Activated T-cell treated with anti-CD3 and anti-CD28 coated beads, Interleukin-2, amount 50 U/mL, for 24 hours (primary cell): ENCODE results near the gene SLC34A1.
"Not testable (repeated sequence)": the region's sequence is repeated elsewhere in the genome, so short reads cannot be mapped to it uniquely, and the experiment has no call there.

Source experiments
- DNase-seq: peaks from one replicate; pipeline ENCODE4 v3.0.0-alpha.2; 2020
- H3K27ac Mint-ChIP-seq: 2 replicates; pipeline ENCODE4 v1.8.0; 2020; ENCODE audit warnings: mild to moderate bottlenecking, mixed read lengths
- H3K27me3 Mint-ChIP-seq: 2 replicates; pipeline ENCODE4 v1.8.0; 2020; ENCODE audit warnings: mixed read lengths
- H3K36me3 Mint-ChIP-seq: 2 replicates; pipeline ENCODE4 v1.8.0; 2020; ENCODE audit warnings: low read depth, mixed read lengths
- H3K4me1 Mint-ChIP-seq: 2 replicates; pipeline ENCODE4 v1.8.0; 2020; ENCODE audit warnings: low read depth, mixed read lengths
- H3K4me3 Mint-ChIP-seq: 2 replicates; pipeline ENCODE4 v1.8.0; 2020; ENCODE audit warnings: mild to moderate bottlenecking, moderate library complexity, mixed read lengths
- H3K9me3 Mint-ChIP-seq: 2 replicates; pipeline ENCODE4 v1.8.0; 2020; ENCODE audit warnings: mixed read lengths

The SLC34A1 gene

DNA sequence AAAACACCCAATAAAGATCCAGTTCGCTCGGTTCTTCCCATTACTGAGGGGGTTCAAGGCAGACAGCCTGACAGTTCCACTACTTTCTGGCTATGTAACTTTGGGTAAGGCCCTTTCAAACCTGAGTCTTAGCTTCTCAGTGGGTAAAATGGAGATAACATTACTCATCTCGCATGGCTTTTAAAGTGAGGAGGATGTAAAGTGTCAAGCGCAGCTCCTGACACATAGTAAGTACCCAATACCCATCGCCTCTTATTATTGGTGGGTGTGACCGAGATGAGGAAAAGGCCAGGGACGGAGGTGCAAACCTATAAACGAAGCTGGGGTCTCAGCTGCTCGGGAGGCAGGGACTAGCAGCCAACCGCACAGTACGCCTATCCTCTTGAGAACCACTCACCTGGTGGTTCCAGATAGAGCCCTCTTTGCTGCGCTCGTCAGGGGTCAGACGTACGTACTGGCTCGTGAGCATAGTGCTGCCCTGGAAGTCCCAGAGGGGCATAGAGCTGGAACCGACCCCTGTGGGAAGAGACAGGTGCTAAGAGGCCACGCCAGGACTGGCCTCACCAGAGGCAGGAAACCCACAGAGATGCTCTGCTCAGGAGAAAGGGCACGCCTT is 33.4 kb upstream of the SLC34A1 start:
- Mint-ChIP-seq H3K4me3 (peak overlapping the region; percentile 99), H3K36me3 (peaks cover 51% of the 10 kb centered on the region), H3K27ac (peak overlapping the region; percentile 100), H3K9me3 (peaks cover 8% of the 10 kb centered on the region), H3K27me3 (no peaks in the 10 kb centered on the region), H3K4me1 (peaks cover 60% of the 10 kb centered on the region)
- DNase-seq, result no peak

- Mint-ChIP-seq H3K9me3 (peaks cover 8% of the 10 kb centered on the region), H3K4me1 (peaks cover 60% of the 10 kb centered on the region), H3K27ac (peak within 1 kb of the TSS; percentile 100), H3K27me3 (no peaks in the 10 kb centered on the region), H3K36me3 (peaks cover 44% of the 10 kb centered on the region), H3K4me3 (peak within 1 kb of the TSS; percentile 99)
- DNase-seq, result peak; percentile 93
Measured at GRCh38 chr5:177351392-177352329, 32.6 kb upstream of the SLC34A1 start, which contains the start of gene LMAN2. LMAN2 (minus strand) TSS chr5:177351668; CDS start chr5:177351647, 21 bp downstream.

DNA sequence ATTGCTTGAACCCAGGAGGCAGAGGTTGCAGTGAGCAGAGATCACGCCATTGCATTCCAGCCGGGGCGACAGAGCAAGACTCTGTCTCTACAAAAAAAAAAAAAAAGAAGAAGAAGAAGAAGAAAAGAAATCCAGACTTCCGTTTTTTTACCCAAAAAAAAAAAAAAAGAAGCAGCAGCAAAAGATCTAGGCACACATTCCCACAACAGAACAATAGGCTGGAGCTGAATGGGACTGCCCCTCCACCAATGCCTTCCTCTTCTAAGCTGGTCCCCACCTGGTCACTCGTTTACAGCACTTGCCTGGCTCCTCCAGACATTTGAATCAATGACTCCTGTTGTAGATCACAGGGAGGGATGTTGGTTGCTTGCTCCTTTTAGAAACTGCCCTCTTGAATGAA is 31.1 kb upstream of the SLC34A1 start:
- H3K36me3 Mint-ChIP-seq, result peaks cover 31% of the 10 kb centered on the region
- H3K4me1 Mint-ChIP-seq, result peaks cover 58% of the 10 kb centered on the region
- no peak for DNase-seq
- H3K9me3 Mint-ChIP-seq, result peaks cover 8% of the 10 kb centered on the region
- no peaks in the 10 kb centered on the region for H3K27me3 Mint-ChIP-seq
- no peak overlapping the region for H3K4me3 Mint-ChIP-seq
- H3K27ac Mint-ChIP-seq, result no peak overlapping the region

DNA sequence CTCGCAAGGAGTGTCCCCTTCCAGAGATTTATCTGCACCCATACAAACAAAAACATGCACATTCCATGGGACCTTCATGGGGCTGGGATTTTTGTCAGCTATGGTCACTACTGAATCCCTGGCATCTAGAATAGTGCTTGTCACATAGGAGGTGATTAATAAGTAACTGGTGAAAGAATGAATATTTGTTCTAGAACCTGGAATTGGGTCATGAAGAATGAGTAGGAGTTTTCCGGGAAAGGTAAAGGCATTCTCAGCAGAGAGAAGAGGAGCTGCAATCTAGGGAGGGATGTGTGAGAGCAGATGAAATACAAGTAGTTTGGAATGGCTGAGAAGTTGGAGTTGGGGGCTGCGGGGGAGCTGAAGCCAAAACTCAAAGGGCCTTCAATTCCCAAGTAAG is 30.0 kb upstream of the SLC34A1 start:
- peaks cover 36% of the 10 kb centered on the region for H3K36me3 Mint-ChIP-seq
- no peak for DNase-seq
- no peak overlapping the region for H3K4me3 Mint-ChIP-seq
- no peaks in the 10 kb centered on the region for H3K27me3 Mint-ChIP-seq
- no peak overlapping the region for H3K27ac Mint-ChIP-seq
- H3K9me3 Mint-ChIP-seq, result peaks cover 8% of the 10 kb centered on the region
- peaks cover 61% of the 10 kb centered on the region for H3K4me1 Mint-ChIP-seq

- H3K27me3 Mint-ChIP-seq, result no peaks in the 10 kb centered on the region
- no peak for DNase-seq
- H3K9me3 Mint-ChIP-seq, result peaks cover 8% of the 10 kb centered on the region
- no peak overlapping the region for H3K27ac Mint-ChIP-seq
- peaks cover 33% of the 10 kb centered on the region for H3K36me3 Mint-ChIP-seq
- no peak overlapping the region for H3K4me3 Mint-ChIP-seq
- peaks cover 61% of the 10 kb centered on the region for H3K4me1 Mint-ChIP-seq
Measured at GRCh38 chr5:177354711-177355110, 29.5 kb upstream of the SLC34A1 start.

GRCh38 chr5:177355162-177355867 is 28.9 kb upstream of the SLC34A1 start:
- Mint-ChIP-seq H3K27me3 (no peaks in the 10 kb centered on the region), H3K27ac (no peak overlapping the region), H3K4me1 (peaks cover 61% of the 10 kb centered on the region), H3K4me3 (no peak overlapping the region), H3K9me3 (peaks cover 8% of the 10 kb centered on the region), H3K36me3 (peaks cover 34% of the 10 kb centered on the region)
- DNase-seq, result no peak

DNA sequence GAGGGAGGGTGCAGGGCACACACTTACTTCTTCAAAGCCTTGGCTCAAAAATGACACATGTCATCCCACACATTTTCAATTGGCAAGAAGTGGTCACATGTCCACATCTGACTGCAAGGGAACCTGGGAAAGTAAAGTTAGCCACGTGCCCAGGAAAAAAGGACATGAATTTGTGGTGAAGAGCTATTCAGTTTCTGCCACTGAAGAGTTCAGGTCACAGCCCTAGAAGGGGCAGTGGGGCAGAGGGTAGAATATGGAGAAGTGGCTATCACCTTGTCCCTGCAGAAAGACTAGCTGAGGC is 28.4 kb upstream of the SLC34A1 start:
- Mint-ChIP-seq H3K27ac (no peak overlapping the region), H3K4me3 (no peak overlapping the region), H3K27me3 (no peaks in the 10 kb centered on the region), H3K36me3 (peaks cover 30% of the 10 kb centered on the region), H3K9me3 (peaks cover 8% of the 10 kb centered on the region), H3K4me1 (peaks cover 59% of the 10 kb centered on the region)
- no peak for DNase-seq

- H3K27ac Mint-ChIP-seq, result no peak overlapping the region
- H3K4me3 Mint-ChIP-seq, result peak overlapping the region; percentile 89
- peaks cover 8% of the 10 kb centered on the region for H3K9me3 Mint-ChIP-seq
- peaks cover 68% of the 10 kb centered on the region for H3K4me1 Mint-ChIP-seq
- DNase-seq, result no peak
- no peaks in the 10 kb centered on the region for H3K27me3 Mint-ChIP-seq
- peaks cover 26% of the 10 kb centered on the region for H3K36me3 Mint-ChIP-seq
Measured at GRCh38 chr5:177356746-177357145, 27.5 kb upstream of the SLC34A1 start.

GRCh38 chr5:177357146-177357458 is 27.1 kb upstream of the SLC34A1 start:
- peak overlapping the region; percentile 92 for H3K27ac Mint-ChIP-seq
- H3K4me3 Mint-ChIP-seq, result peak overlapping the region; percentile 89
- peaks cover 27% of the 10 kb centered on the region for H3K36me3 Mint-ChIP-seq
- H3K27me3 Mint-ChIP-seq, result no peaks in the 10 kb centered on the region
- peaks cover 8% of the 10 kb centered on the region for H3K9me3 Mint-ChIP-seq
- peaks cover 68% of the 10 kb centered on the region for H3K4me1 Mint-ChIP-seq
- peak; percentile 47 for DNase-seq

DNA sequence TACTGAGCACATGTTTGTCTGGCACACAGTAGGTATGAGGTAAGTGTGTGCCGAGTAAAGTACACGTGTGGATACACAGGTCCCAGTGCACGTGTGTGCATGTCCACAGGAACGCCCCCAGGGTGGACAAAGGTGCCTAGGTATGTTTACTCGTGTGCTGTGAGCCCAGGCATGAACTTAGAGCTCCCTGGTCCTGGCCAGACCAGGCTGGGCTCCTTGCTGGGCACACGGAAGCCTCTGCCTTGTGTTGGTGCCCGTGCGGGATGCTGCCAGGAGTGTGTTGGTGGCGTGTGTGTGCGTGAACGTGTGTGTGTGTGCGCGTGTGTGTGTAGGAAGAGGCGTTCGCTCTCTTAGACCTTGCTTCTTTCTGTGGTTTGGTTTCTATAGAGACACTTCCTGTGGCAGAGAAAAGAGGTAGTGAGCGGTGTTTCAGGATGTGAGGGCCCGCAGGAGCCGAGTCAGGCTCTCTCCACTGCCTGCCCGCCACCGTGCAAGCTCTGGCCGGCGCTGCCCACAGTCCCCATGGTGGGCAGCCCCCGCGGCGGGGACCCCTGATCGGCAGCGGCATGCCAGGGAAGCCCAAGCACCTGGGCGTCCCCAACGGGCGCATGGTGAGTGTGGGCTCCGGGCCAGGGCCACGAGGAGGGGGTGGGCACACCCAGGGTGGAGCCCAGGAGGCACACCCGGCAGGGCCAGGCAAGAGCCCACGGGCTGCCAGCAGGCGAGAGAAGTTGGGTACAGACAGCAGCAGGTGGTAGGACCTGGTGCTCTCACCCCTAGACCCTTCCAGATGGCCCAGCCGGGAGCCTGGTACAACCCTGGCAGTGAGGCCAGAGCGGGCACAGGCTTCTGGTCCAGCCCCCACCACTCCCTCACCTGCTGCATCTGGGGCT is 26.5 kb upstream of the SLC34A1 start, which contains the start of gene RGS14:
RGS14 (plus strand) TSS at position 466 of the 893 bp plus-strand sequence; CDS start at position 567, 101 bp downstream.
- Mint-ChIP-seq H3K4me1 (peaks cover 72% of the 10 kb centered on the region), H3K36me3 (peaks cover 27% of the 10 kb centered on the region), H3K9me3 (peaks cover 8% of the 10 kb centered on the region), H3K4me3 (peak within 1 kb of the TSS; percentile 89), H3K27ac (peak within 1 kb of the TSS; percentile 92), H3K27me3 (no peaks in the 10 kb centered on the region)
- peak; percentile 78 for DNase-seq

DNA sequence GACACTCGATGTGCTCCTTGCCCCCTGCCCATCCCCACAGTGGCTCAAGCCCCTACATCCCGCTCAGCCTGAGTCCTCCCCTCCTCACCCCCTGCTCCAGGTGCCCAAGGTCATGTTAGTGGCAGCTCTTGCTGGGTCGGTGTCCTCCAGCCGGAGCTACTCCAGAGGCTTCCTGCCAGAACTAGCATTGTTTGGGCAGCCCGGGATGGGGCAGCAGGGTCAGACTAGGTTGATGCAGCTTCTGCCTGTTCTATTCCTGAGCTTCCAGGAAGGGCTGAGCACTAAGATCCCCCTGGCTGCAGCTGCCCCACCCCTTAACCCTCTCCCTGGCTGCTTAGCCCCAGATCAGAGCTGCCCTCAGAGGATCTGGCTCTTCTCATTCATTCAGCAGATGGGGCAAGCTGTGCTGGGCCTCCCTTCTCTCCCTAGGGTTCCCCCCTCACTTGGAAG is 25.8 kb upstream of the SLC34A1 start:
- Mint-ChIP-seq H3K27me3 (no peaks in the 10 kb centered on the region), H3K4me3 (peak overlapping the region; percentile 89), H3K27ac (peak overlapping the region; percentile 90), H3K36me3 (peaks cover 27% of the 10 kb centered on the region), H3K4me1 (peaks cover 79% of the 10 kb centered on the region), H3K9me3 (peaks cover 8% of the 10 kb centered on the region)
- DNase-seq, result no peak

DNA sequence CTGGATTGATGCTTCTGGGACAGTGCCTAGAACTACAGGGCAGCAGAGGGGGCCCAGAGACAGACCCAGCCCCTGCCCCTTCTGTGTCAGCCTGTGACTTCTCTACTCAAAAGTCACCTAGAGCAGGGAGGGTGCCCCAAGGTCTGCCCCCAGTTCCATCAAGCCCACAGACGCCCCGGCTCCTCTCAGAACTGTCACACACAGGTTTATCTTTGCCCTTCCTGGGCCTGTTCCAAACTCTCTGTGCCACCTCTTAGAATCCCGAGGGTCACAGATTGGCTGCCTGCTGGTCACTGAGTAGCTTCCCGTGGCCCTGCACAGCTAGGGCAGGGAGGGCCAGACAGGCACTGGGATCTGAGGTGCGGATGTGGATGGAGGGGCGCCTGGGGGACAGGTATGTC is 24.8 kb upstream of the SLC34A1 start:
- peak overlapping the region; percentile 89 for H3K4me3 Mint-ChIP-seq
- peaks cover 8% of the 10 kb centered on the region for H3K9me3 Mint-ChIP-seq
- DNase-seq, result no peak
- peaks cover 86% of the 10 kb centered on the region for H3K4me1 Mint-ChIP-seq
- H3K36me3 Mint-ChIP-seq, result peaks cover 27% of the 10 kb centered on the region
- H3K27me3 Mint-ChIP-seq, result no peaks in the 10 kb centered on the region
- H3K27ac Mint-ChIP-seq, result peak overlapping the region; percentile 90

DNA sequence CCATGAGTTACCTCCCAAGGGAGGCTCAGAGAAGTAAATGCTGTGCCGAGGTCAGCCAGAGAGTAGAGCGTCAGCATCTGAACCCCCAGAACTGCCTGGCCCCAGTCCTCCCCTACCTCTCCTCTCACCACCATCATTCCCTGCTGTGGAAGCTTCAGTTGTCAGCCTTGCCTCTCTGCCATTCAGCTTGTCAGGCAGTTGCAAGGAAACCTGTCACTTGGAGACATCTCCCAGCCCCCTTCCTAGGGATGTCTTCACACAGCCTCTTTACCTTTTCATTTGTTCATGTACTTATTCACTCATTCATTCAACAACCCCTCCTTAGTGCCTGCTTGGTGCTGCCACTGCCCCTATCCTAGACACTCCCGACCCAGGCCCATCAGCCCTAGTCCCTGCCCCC is 24.4 kb upstream of the SLC34A1 start:
- Mint-ChIP-seq H3K36me3 (peaks cover 29% of the 10 kb centered on the region), H3K9me3 (peaks cover 8% of the 10 kb centered on the region), H3K27ac (peak overlapping the region; percentile 90), H3K27me3 (no peaks in the 10 kb centered on the region), H3K4me3 (peak overlapping the region; percentile 89), H3K4me1 (peaks cover 86% of the 10 kb centered on the region)
- DNase-seq, result no peak

DNA sequence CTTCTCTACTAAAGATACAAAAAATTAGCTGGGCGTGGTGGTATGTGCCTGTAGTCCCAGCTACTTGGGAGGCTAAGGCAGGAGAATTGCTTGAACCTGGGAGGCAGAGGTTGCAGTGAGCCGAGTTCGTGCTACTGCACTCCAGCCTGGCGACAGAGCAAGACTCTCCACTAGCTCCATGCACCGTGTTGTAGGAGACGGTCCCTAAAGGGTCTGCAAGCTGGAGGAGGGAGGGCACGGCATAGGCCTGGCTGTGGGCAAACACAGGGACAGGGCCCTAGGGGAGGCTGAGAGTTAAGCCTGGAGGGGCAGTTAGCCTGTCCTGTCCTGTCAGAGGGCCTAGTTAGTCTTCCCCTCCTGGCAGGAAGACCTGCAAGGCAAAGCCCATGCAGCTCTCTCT is 23.5 kb upstream of the SLC34A1 start:
- not testable (repeated sequence) for H3K4me3 Mint-ChIP-seq
- H3K27ac Mint-ChIP-seq, result peak overlapping the region; percentile 40

More for the DNA sequence above, 23.5 kb upstream of the SLC34A1 start:
- Mint-ChIP-seq H3K36me3 (peaks cover 32% of the 10 kb centered on the region), H3K4me1 (peaks cover 88% of the 10 kb centered on the region)
- not testable (repeated sequence) for H3K27me3 Mint-ChIP-seq, DNase-seq, H3K9me3 Mint-ChIP-seq
